Measurements from ENCODE around the gene ACSL4. TPM values are rescaled to one million over a fixed set of nuclear protein-coding genes. Genes with fewer than 3 reads are reported as not detected.
"Not testable (repeated sequence)": the region's sequence is repeated elsewhere in the genome, so short reads cannot be mapped to it uniquely, and the experiment has no call there.

ACSL4 gene
- total RNA-seq, 3 donors from 2014 or later (not counting 1 experiment from before 2014, with no cell fraction given) = 19.8 to 28.4 (median 21.7) TPM

- no peak overlapping the region for H3K4me3 Mint-ChIP-seq
- intact Hi-C loops (cut with micrococcal nuclease) = no loop called here
- Histone ChIP-seq H3K36me3 (ENCODE audit: control insufficient read depth, insufficient read depth, low read length) (peaks cover 32% of the 10 kb centered on the region), H3K4me3 (ENCODE audit: low read length) (no peak overlapping the region), H3K27ac (ENCODE audit: low read length) (no peak overlapping the region), H3K9me3 (ENCODE audit: control insufficient read depth, insufficient read depth, low read length) (no peaks in the 10 kb centered on the region), H3K27me3 (ENCODE audit: control insufficient read depth, insufficient read depth, low read length) (no peaks in the 10 kb centered on the region), H3K4me1 (ENCODE audit: control insufficient read depth, insufficient read depth, low read length) (no peaks in the 10 kb centered on the region)
- 100% methylated on average over 1 of the region's 5 CpGs for WGBS (ENCODE audit: insufficient coverage)
- peaks cover 0 to 6% of the 10 kb centered on the region in 2 donors for H3K4me1 Mint-ChIP-seq
- ATAC-seq = no peak
- H3K36me3 Mint-ChIP-seq = no peaks in the 10 kb centered on the region
- no peaks in the 10 kb centered on the region for H3K9me3 Mint-ChIP-seq
- no peak for DNase-seq
- no peaks in the 10 kb centered on the region for H3K27me3 Mint-ChIP-seq (ENCODE audit: low read depth in 2 of 2)
- H3K27ac Mint-ChIP-seq = no peak overlapping the region
- TF ChIP-seq CTCF (IDR thresholded peaks at IDR 0.05) = no peak
Measured at GRCh38 chrX:109667986-109668385, 65.1 kb downstream of the ACSL4 start.

GRCh38 chrX:109660435-109661143 lies 72.5 kb downstream of the ACSL4 start:
- ATAC-seq (no peak), DNase-seq (no peak)
- no peak overlapping the region for H3K4me3 ChIP-seq (ENCODE audit: low read length)
- Mint-ChIP-seq H3K27ac (no peak overlapping the region), H3K9me3 (peaks cover 0 to 4% of the 10 kb centered on the region in 2 donors), H3K27me3 (ENCODE audit: low read depth in 2 of 2) (no peaks in the 10 kb centered on the region), H3K4me3 (no peak overlapping the region), H3K36me3 (peaks cover 11% of the 10 kb centered on the region), H3K4me1 (peaks cover 3 to 13% of the 10 kb centered on the region in 2 donors)
- H3K36me3 ChIP-seq (ENCODE audit: control insufficient read depth, insufficient read depth, low read length) = peaks cover 28% of the 10 kb centered on the region
- H3K9me3 ChIP-seq (ENCODE audit: control insufficient read depth, insufficient read depth, low read length) = no peaks in the 10 kb centered on the region
- no peak for TF ChIP-seq CTCF (IDR thresholded peaks at IDR 0.05)
- no peak overlapping the region for H3K27ac ChIP-seq (ENCODE audit: low read length)
- intact Hi-C loops (cut with micrococcal nuclease) = no loop called here
- H3K4me1 ChIP-seq (ENCODE audit: control insufficient read depth, insufficient read depth, low read length) = no peaks in the 10 kb centered on the region
- H3K27me3 ChIP-seq (ENCODE audit: control insufficient read depth, insufficient read depth, low read length) = no peaks in the 10 kb centered on the region
- no CpG with 5 or more reads among the region's 2 CpGs for WGBS (ENCODE audit: insufficient coverage)

GRCh38 chrX:109658391-109658790 lies 74.7 kb downstream of the ACSL4 start:
- WGBS (ENCODE audit: insufficient coverage) = 100% methylated on average over 1 of the region's 1 CpG
- H3K27me3 Mint-ChIP-seq (ENCODE audit: low read depth in 2 of 2) = no peaks in the 10 kb centered on the region

GRCh38 chrX:109657364-109657763 lies 75.7 kb downstream of the ACSL4 start:
- H3K27me3 Mint-ChIP-seq (ENCODE audit: low read depth in 2 of 2); H3K9me3 Mint-ChIP-seq; intact Hi-C loops (cut with micrococcal nuclease); DNase-seq; ATAC-seq; H3K27me3 ChIP-seq (ENCODE audit: control insufficient read depth, insufficient read depth, low read length); H3K27ac ChIP-seq (ENCODE audit: low read length); H3K4me1 ChIP-seq (ENCODE audit: control insufficient read depth, insufficient read depth, low read length); H3K4me3 Mint-ChIP-seq; H3K9me3 ChIP-seq (ENCODE audit: control insufficient read depth, insufficient read depth, low read length); H3K27ac Mint-ChIP-seq; H3K4me3 ChIP-seq (ENCODE audit: low read length): not testable (repeated sequence)
- Mint-ChIP-seq H3K36me3 (peaks cover 11% of the 10 kb centered on the region), H3K4me1 (peaks cover 5 to 23% of the 10 kb centered on the region in 2 donors)
- no CpG with 5 or more reads among the region's 4 CpGs for WGBS (ENCODE audit: insufficient coverage)
- peaks cover 16% of the 10 kb centered on the region for H3K36me3 ChIP-seq (ENCODE audit: control insufficient read depth, insufficient read depth, low read length)

More at GRCh38 chrX:109658391-109658790, 74.7 kb downstream of the ACSL4 start:
- Mint-ChIP-seq H3K4me3 (no peak overlapping the region), H3K36me3 (peaks cover 11% of the 10 kb centered on the region), H3K4me1 (peaks cover 5 to 23% of the 10 kb centered on the region in 2 donors), H3K9me3 (peaks cover 0 to 4% of the 10 kb centered on the region in 2 donors), H3K27ac (peak overlapping the region in 1 of 2 donors; percentile 41)
- DNase-seq (no peak), ATAC-seq (no peak)
- intact Hi-C loops (cut with micrococcal nuclease) = no loop called here
- Histone ChIP-seq H3K4me1 (ENCODE audit: control insufficient read depth, insufficient read depth, low read length) (no peaks in the 10 kb centered on the region), H3K27ac (ENCODE audit: low read length) (no peak overlapping the region), H3K9me3 (ENCODE audit: control insufficient read depth, insufficient read depth, low read length) (no peaks in the 10 kb centered on the region), H3K27me3 (ENCODE audit: control insufficient read depth, insufficient read depth, low read length) (no peaks in the 10 kb centered on the region), H3K36me3 (ENCODE audit: control insufficient read depth, insufficient read depth, low read length) (peaks cover 18% of the 10 kb centered on the region), H3K4me3 (ENCODE audit: low read length) (no peak overlapping the region)
- TF ChIP-seq CTCF (IDR thresholded peaks at IDR 0.05) = no peak

Data from natural killer cell (primary cell).